GM10266 (cell line): ENCODE results near the gene VPS35.
A peak's percentile ranks its signal among the peaks of the same experiment; 100 is the strongest.
"Not testable (repeated sequence)": the region's sequence is repeated elsewhere in the genome, so short reads cannot be mapped to it uniquely, and the experiment has no call there.

Experiments used
- DNase-seq: peaks from one replicate; pipeline ENCODE4 v3.0.0; 2012; ENCODE audit errors: extremely low spot score
- CTCF ChIP-seq: IDR thresholded peaks from 2 replicates; pipeline ENCODE4 v1.5.1; 2012; ENCODE audit warnings: mild to moderate bottlenecking, low read depth; ENCODE audit not compliant: control insufficient read depth, insufficient read depth; ENCODE audit errors: missing control alignments

The VPS35 gene

GRCh38 chr16:46638947-46639925, 49.7 kb downstream of the VPS35 start:
- no peak for DNase-seq
- no peak for TF ChIP-seq CTCF

- TF ChIP-seq CTCF: no peak
These were observed 55.9 kb downstream of the VPS35 start for GRCh38 chr16:46632778-46633733.

GRCh38 chr16:46629331-46630219, 59.4 kb downstream of the VPS35 start:
- TF ChIP-seq CTCF: peak; percentile 31
- DNase-seq: no peak

More at GRCh38 chr16:46632778-46633733, 55.9 kb downstream of the VPS35 start:
- DNase-seq: no peak

GRCh38 chr16:46627746-46628145, 61.2 kb downstream of the VPS35 start:
- TF ChIP-seq CTCF: no peak
- DNase-seq: no peak

- DNase-seq: not testable (repeated sequence)
These were observed 62.3 kb downstream of the VPS35 start for GRCh38 chr16:46626681-46627080.

- DNase-seq: not testable (repeated sequence)
These were observed 64.1 kb downstream of the VPS35 start for GRCh38 chr16:46624862-46625261.

GRCh38 chr16:46623707-46624106, 65.3 kb downstream of the VPS35 start:
- not testable (repeated sequence) for DNase-seq

GRCh38 chr16:46623246-46623645, 65.7 kb downstream of the VPS35 start:
- DNase-seq: not testable (repeated sequence)
